Brain microvascular endothelial cell (primary cell): Measurements from ENCODE around the gene RFT1.

Source experiments
- DNase-seq: peaks from one replicate; pipeline ENCODE4 v3.0.0-alpha.2; 2020
- H3K27ac ChIP-seq: fragments of 250-450 bp; sonication (Bioruptor Pico); 2 replicates; pipeline ENCODE4 v1.5.1; 2020; ENCODE audit warnings: mild to moderate bottlenecking, moderate library complexity
- H3K27me3 ChIP-seq: fragments of 250-450 bp; sonication (Bioruptor Pico); replicated peaks from 2 replicates; pipeline ENCODE4 v1.5.1; 2020; ENCODE audit warnings: mild to moderate bottlenecking
- H3K36me3 ChIP-seq: fragments of 250-450 bp; sonication (Bioruptor Pico); replicated peaks from 2 replicates; pipeline ENCODE4 v1.5.1; 2020; ENCODE audit warnings: mild to moderate bottlenecking
- H3K4me3 ChIP-seq: 2 replicates; pipeline ENCODE4 v1.5.1; 2011; ENCODE audit warnings: low read depth, mild to moderate bottlenecking, control low read depth, low read length, moderate library complexity
- CTCF ChIP-seq: IDR thresholded peaks from 2 replicates; pipeline ENCODE4 v1.5.1; 2011; ENCODE audit warnings: low read depth, mild to moderate bottlenecking, moderate library complexity, low read length, control low read depth, inconsistent platforms; ENCODE audit errors: missing control alignments
- in situ Hi-C: cut with HindIII; loops from 2 replicates; pipeline ENCODE4 v1.10.0; 2017; ENCODE audit warnings: low sequenced_read_pairs, low pct_ligation_motif_present

The RFT1 gene

DNA sequence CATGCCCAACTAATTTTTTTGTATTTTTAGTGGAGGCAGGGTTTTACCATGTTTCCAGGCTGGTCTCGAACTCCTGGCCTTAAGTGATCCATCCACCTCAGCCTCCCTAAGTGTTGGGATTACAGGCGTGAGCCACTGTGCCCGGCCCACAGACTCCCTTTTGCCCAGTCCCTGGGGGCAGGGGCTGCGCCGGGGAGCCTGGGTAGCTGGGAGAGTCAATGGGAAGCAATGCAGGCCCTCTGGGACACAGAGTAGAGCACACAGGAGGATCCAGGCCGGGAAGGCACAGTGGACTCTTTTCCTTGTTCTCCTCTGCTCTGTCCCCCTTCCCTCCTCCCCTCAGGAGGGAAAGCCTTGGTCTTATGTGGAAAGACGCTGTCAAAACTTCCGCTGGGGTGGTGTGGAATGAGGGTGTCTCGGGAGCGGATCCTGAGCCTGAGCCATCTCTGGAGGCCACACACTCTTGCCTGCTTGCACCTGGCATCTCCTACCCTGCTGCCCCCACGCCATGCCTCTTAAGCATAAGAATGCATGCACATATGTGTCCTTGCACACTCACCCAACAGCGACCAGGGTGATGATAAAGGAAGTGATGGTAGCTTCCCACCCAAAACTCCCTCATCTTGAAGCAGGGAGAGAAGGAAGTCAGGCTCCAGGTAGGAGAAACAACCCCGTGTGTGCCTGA lies 18.9 kb upstream of the RFT1 start:
- H3K4me3 ChIP-seq = no peak overlapping the region
- no peak for TF ChIP-seq CTCF
- in situ Hi-C loops = no loop called here
- no peaks in the 10 kb centered on the region for H3K36me3 ChIP-seq
- DNase-seq = no peak
- no peak overlapping the region for H3K27ac ChIP-seq
- H3K27me3 ChIP-seq = no peaks in the 10 kb centered on the region

DNA sequence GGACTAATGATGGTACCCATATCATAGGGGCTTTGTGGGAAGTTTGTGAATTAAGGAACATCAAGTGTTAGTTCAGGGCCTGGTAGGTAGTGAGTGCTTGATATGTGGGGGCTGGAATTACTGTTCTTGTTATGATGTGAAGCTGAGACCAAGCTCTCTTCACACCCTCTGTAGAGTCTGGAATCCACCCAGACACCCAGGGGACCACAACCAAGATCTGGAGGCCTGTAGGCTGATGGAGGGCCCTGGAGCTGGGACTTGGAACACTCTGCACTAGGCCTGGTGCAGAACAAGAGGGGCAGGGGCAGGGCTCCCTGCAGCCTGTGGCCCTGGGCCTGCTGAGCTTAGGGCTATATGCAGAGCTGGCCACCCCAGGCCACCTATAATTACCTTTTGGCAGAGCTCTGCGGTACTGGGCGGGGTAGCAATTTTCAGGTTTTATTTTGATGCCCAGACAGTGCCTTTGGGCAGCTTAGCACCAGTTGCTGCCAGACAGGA lies 17.7 kb upstream of the RFT1 start:
- Histone ChIP-seq H3K36me3 (no peaks in the 10 kb centered on the region), H3K27me3 (no peaks in the 10 kb centered on the region), H3K27ac (no peak overlapping the region), H3K4me3 (no peak overlapping the region)
- in situ Hi-C loops = no loop called here
- no peak for TF ChIP-seq CTCF
- no peak for DNase-seq

DNA sequence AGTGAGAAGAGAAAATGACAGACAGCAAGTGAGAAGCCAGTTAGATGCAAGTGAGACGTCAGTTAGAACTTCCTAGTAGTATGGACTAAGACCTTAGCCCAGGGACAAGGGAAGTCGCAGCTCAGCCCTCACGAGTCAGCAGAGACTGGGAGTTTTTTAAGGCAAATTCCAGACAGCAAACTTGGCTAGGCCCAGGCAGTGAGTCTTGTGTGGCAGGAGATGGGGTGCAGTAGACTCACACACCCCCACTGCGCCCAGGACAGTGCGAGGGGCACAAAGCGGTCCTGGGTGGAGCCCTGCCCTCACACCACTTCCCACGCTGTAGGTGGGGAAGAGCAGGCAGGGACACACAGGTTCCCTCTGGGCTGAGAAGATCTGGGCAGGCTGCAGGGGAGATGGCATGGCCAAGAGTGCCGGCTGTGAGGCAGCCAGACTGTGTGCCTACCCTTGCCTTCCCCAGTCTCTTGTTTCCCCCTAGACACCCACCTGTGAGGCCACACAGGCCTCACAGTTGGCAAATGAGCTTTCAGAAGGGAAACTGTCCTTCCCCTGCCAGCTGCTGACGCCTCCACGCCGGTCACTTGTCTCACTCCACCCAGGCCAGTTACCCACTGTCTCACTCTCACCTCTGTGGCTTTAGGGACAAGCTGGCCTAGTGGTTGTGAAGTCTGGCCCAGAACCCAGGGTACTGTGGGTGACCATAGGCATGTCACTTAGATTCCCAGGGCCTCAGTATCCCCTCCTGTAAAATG lies 17.1 kb upstream of the RFT1 start:
- Histone ChIP-seq H3K27ac (no peak overlapping the region), H3K36me3 (no peaks in the 10 kb centered on the region), H3K27me3 (no peaks in the 10 kb centered on the region), H3K4me3 (no peak overlapping the region)
- in situ Hi-C loops = no loop called here
- TF ChIP-seq CTCF = no peak
- no peak for DNase-seq

- no peak for TF ChIP-seq CTCF
- no peak overlapping the region for H3K27ac ChIP-seq
- no peaks in the 10 kb centered on the region for H3K27me3 ChIP-seq
- no peak overlapping the region for H3K4me3 ChIP-seq
- no peaks in the 10 kb centered on the region for H3K36me3 ChIP-seq
- in situ Hi-C loops = no loop called here
- DNase-seq = no peak
These were observed 16.2 kb upstream of the RFT1 start for GRCh38 chr3:53146319-53146891.

DNA sequence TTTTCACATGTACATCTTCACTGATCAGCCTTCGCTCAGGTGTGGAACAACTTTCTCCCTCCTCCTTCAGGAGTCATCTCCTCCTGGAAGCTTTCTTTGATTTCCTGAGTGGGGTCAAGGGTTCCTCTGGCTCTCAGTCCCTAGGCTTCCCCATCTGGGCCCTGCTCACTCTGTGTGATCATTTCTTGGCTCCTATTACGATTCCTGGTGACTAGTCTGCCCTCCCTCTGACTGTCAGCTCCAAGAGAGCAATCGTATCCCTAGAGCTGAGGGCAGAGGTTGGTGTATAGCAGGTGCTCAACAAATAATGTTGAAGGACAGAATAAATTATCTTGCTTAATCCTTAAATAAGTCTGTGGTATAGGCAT lies 15.5 kb upstream of the RFT1 start:
- in situ Hi-C loops = no loop called here
- Histone ChIP-seq H3K4me3 (no peak overlapping the region), H3K27me3 (no peaks in the 10 kb centered on the region), H3K27ac (no peak overlapping the region), H3K36me3 (no peaks in the 10 kb centered on the region)
- TF ChIP-seq CTCF = no peak
- no peak for DNase-seq
